RWPE1 (cell line): Measurements from ENCODE around the gene PSMD2.

Experiments
- CTCF ChIA-PET: fragments of 350-600 bp; sonication (Branson Sonifier 250); formaldehyde crosslinking; extraction: SDS; loops from one replicate; lab custom pipeline; 2021; lab: Yijun Ruan, JAX
- POLR2A ChIA-PET: fragments of 400-600 bp; formaldehyde crosslinking; extraction: SDS; loops from one replicate; lab custom pipeline; 2020; ENCODE audit warnings: antibody characterized with exemption; ENCODE audit not compliant: low non-redundant PET; lab: Yijun Ruan, JAX
- DNase-seq: peaks from one replicate; pipeline ENCODE4 v3.0.0; 2012; ENCODE audit warnings: low spot score
- H3K27ac ChIP-seq: fragments of 450-650 bp; 2 replicates; pipeline ENCODE4 v1.5.1; 2017
- TF ChIP-seq, protein P1 (sequence below): fragments of 450-650 bp; conservative IDR thresholded peaks from 2 replicates; pipeline ENCODE4 v1.5.1; 2017; ENCODE audit warnings: low read depth, mild to moderate bottlenecking

PSMD2 gene

GRCh38 chr3:184328516-184328915, 29.5 kb downstream of the PSMD2 start:
- TF ChIP-seq, protein P1, sequence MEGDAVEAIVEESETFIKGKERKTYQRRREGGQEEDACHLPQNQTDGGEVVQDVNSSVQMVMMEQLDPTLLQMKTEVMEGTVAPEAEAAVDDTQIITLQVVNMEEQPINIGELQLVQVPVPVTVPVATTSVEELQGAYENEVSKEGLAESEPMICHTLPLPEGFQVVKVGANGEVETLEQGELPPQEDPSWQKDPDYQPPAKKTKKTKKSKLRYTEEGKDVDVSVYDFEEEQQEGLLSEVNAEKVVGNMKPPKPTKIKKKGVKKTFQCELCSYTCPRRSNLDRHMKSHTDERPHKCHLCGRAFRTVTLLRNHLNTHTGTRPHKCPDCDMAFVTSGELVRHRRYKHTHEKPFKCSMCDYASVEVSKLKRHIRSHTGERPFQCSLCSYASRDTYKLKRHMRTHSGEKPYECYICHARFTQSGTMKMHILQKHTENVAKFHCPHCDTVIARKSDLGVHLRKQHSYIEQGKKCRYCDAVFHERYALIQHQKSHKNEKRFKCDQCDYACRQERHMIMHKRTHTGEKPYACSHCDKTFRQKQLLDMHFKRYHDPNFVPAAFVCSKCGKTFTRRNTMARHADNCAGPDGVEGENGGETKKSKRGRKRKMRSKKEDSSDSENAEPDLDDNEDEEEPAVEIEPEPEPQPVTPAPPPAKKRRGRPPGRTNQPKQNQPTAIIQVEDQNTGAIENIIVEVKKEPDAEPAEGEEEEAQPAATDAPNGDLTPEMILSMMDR, result no peak
- CTCF ChIA-PET, result interaction anchor here (1.2 kb wide), 1 partner anchor 25 kb away, joined by 3 read pairs; no protein-coding TSS in a partner anchor
- peak overlapping the region; percentile 53 for H3K27ac ChIP-seq
- no peak for DNase-seq
- POLR2A ChIA-PET, result no interaction called here

DNA sequence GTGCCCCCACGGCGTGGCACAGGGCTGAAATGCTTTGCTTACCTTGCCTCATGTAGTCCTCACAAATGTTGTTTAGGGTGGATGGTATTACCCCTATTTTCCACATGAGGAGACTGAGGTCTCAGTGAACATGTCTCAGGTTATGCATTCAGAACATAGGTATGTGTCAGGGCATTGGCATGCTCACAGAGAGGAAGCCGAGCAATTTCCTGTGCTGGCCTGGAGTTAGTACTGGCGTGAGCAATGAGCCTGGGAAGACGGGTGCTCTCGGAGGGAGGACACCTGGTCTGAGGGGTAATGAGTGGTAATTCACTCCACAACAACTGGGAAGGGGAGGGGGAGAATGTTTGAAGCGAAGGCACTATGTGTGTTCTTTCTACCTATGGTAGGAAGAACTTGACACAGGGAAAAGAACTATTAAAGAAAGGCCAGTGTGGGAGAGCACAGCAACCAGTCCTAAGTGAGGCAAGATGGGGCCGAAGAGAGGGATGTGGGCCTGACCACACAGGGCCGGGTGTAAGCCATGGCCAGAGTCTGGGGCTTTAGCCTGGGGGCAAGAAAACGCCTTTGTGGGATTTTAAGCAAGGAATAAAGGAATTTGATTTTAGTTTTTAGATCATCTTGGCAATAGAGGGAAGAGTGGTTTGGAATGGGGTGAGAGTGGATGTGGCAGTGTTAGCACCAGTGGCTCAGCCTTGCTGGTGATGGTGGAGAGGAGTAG, 33.5 kb downstream of the PSMD2 start:
- TF ChIP-seq, protein P1, result no peak
- ChIA-PET POLR2A (no interaction called here), CTCF (no interaction called here)
- DNase-seq, result peak; percentile 85
- peak overlapping the region; percentile 94 for H3K27ac ChIP-seq

DNA sequence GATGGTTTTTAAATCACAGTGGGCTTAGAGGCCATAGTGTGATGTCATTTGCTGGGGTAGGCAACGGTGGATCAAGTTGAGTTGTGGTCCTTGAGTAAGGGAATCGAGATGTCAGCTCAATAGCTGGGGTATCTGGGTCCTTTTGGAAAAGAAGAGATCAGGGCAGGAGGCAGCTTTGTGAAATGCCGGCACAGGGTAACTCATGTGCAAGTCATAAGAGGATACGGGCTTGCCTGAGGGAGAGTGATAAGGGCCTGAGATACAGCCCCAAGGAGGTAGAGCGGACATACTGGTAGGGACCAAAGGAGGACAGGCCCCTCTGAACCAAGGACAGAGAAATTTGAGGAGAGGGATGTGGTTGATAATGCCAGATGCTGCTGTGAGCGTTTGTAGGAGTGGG, 34.1 kb downstream of the PSMD2 start:
- ChIA-PET POLR2A (no interaction called here), CTCF (interaction anchor here (0.7 kb wide), 1 partner anchor 22 kb away, joined by 4 read pairs; no protein-coding TSS in a partner anchor)
- peak overlapping the region; percentile 94 for H3K27ac ChIP-seq
- TF ChIP-seq, protein P1, result no peak
- DNase-seq, result no peak

DNA sequence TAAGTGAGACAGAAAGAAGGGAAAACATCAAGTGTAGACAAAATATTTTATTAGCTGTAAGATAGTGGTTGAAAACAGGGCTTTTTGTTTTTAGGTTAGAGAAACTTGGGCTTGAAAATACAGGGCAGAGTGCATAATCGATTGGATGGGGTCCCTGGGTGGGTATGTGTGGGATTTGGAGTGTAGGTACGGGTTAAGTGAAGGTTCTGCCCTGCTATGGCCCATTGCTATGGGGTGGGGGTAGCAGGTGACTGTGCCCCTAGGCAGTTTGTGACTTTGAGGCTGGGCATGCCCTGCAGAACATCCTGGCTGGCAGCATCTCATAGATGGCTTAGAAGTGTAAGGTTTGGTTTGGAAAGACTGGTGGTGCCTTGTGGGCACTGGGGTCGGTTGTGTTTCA, 34.7 kb downstream of the PSMD2 start:
- H3K27ac ChIP-seq, result peak overlapping the region; percentile 94
- TF ChIP-seq, protein P1, result no peak
- ChIA-PET POLR2A (no interaction called here), CTCF (interaction anchor here (0.7 kb wide), 1 partner anchor 21 kb away, joined by 4 read pairs; no protein-coding TSS in a partner anchor)
- DNase-seq, result no peak

- CTCF ChIA-PET, result no interaction called here
- no peak for DNase-seq
- TF ChIP-seq, protein P1, result no peak
- POLR2A ChIA-PET, result no interaction called here
- peak overlapping the region; percentile 94 for H3K27ac ChIP-seq
Observed at GRCh38 chr3:184334470-184335158, 35.6 kb downstream of the PSMD2 start.

DNA sequence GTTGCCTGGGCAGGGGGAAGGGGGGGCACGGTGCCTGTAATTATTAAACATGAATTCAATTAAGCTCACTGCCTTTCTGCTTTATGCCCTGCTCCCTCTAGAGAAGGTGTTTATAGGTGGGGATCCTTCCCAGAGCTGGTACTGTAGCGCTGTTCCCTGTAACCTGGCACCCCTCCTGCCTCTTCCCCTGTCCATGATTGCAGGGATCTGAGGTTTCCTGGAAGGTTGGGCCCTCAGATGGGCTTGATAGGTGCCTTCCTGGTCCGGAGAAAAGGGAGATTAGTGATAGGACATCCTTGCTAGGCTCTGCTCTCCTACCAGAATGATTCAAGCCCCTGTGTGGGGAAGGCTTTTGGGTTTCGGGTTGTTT, 36.2 kb downstream of the PSMD2 start:
- ChIA-PET CTCF (no interaction called here), POLR2A (interaction anchor here (0.6 to 0.7 kb wide), 2 partner anchors 20 to 26 kb away, joined by 3 to 5 read pairs; partner anchors contain the start of genes CLCN2 and POLR2H)
- TF ChIP-seq, protein P1, result no peak
- H3K27ac ChIP-seq, result peak overlapping the region; percentile 94
- DNase-seq, result no peak
